ENCODE results near the gene GLYATL1.

- TF ChIP-seq NFRKB (IDR thresholded peaks at IDR 0.05) (no peak), BHLHE40 (IDR thresholded peaks at IDR 0.05; ENCODE audit: borderline replicate concordance) (no peak), HDGF (IDR thresholded peaks at IDR 0.05; ENCODE audit: borderline replicate concordance) (no peak), SUZ12 (IDR thresholded peaks at IDR 0.05) (no peak), CTBP1 (IDR thresholded peaks at IDR 0.05; ENCODE audit: borderline replicate concordance) (no peak)
Observed at GRCh38 chr11:58968251-58968711, 29.0 kb downstream of the GLYATL1 start.
